Endothelial cell of umbilical vein (primary cell): ENCODE measurements around the gene MESD. TPM values are rescaled to one million over a fixed set of nuclear protein-coding genes. Genes with fewer than 3 reads are reported as not detected.

ENCODE experiments used
- BruUV-seq: library from RNA; stranded (reverse); fragments of 400-500 nt; replicated peaks from 2 replicates; lab custom pipeline; 2021; lab: Mats Ljungman, UMichigan
- CTCF ChIA-PET: fragments of 300-600, 350-600 bp; sonication (Branson Sonifier 250); formaldehyde crosslinking; loops from one replicate; lab custom pipeline; 2021; ENCODE audit warnings: antibody characterized with exemption, inconsistent platforms; lab: Charles Lee
- POLR2A ChIA-PET: fragments of 300-600, 350-600 bp; sonication (Branson Sonifier 250); formaldehyde crosslinking; loops from one replicate; lab custom pipeline; 2021; ENCODE audit warnings: antibody characterized with exemption, inconsistent platforms; lab: Charles Lee
- DNase-seq: peaks from one replicate; pipeline ENCODE4 v3.0.0-alpha.2; 2011; ENCODE audit warnings: low read depth, low spot score
- FAIRE-seq: peaks from 2 replicates; lab custom pipeline; 2011; peaks lifted over from hg19 to GRCh38; lab: Jason Lieb, UNC
- H2AFZ ChIP-seq: 2 replicates; pipeline ENCODE4 v1.6.0; 2012; ENCODE audit warnings: low read depth, low read length, control low read depth, inconsistent platforms
- H3K27ac ChIP-seq: 2 replicates; pipeline ENCODE4 v1.5.1; 2011; ENCODE audit warnings: low read depth, mild to moderate bottlenecking, control low read depth, low read length, moderate library complexity; ENCODE audit not compliant: insufficient read depth
- H3K27me3 ChIP-seq, 2 experiments: 2 replicates each; pipeline versions ENCODE4 v1.6.0 to v1.6.1; 2011; ENCODE audit warnings: low read length in 2 of 2, mixed read lengths in 1 of 2; ENCODE audit not compliant: control insufficient read depth in 2 of 2, insufficient read depth in 2 of 2
- H3K36me3 ChIP-seq, 2 experiments: 2 replicates in 1 of 2; 3 replicates in 1 of 2; pipeline ENCODE4 v1.5.1; 2011; ENCODE audit warnings: low read length in 2 of 2, mild to moderate bottlenecking in 1 of 2, moderate library complexity in 1 of 2; ENCODE audit not compliant: control insufficient read depth in 2 of 2, insufficient read depth in 2 of 2; ENCODE audit errors: extremely low read depth in 1 of 2
- H3K4me1 ChIP-seq: 3 replicates; pipeline ENCODE4 v1.5.1; 2011; ENCODE audit warnings: mild to moderate bottlenecking, low read length; ENCODE audit not compliant: control insufficient read depth, insufficient read depth; ENCODE audit errors: extremely low read depth
- H3K4me2 ChIP-seq: 2 replicates; pipeline ENCODE4 v1.6.1; 2011; ENCODE audit warnings: low read length, control low read depth, mixed read lengths; ENCODE audit not compliant: insufficient read depth
- H3K4me3 ChIP-seq, 3 experiments: fragments of 200-600 bp in 1 of 3; sonication (generic), shearing (Covaris generic) in 1 of 3; replicated peaks in 1 of 3; 2 replicates each; pipeline ENCODE4 v1.5.1; 2011 to 2016; ENCODE audit warnings: control low read depth in 3 of 3, low read length in 3 of 3, mild to moderate bottlenecking in 2 of 3, inconsistent platforms in 1 of 3, low read depth in 1 of 3, moderate library complexity in 1 of 3; ENCODE audit not compliant: insufficient read depth in 1 of 3
- H3K79me2 ChIP-seq: 2 replicates; pipeline ENCODE4 v1.6.0; 2012; ENCODE audit warnings: low read length, inconsistent platforms; ENCODE audit not compliant: control insufficient read depth, insufficient read depth
- H3K9ac ChIP-seq: replicated peaks from 2 replicates; pipeline ENCODE3; 2011; ENCODE audit warnings: low read length, control low read depth; ENCODE audit not compliant: insufficient read depth; ENCODE audit errors: extremely low read depth
- H3K9me1 ChIP-seq: replicated peaks from 3 replicates; pipeline ENCODE4 v1.6.0; 2011; ENCODE audit warnings: mild to moderate bottlenecking, low read length; ENCODE audit not compliant: control insufficient read depth, insufficient read depth; ENCODE audit errors: extremely low read depth
- H3K9me3 ChIP-seq: replicated peaks from 2 replicates; pipeline ENCODE4 v1.5.1; 2012; ENCODE audit warnings: low read length, inconsistent platforms; ENCODE audit not compliant: control insufficient read depth, insufficient read depth
- H4K20me1 ChIP-seq: replicated peaks from 2 replicates; pipeline ENCODE3; 2011; ENCODE audit warnings: mild to moderate bottlenecking, low read length; ENCODE audit not compliant: control insufficient read depth, insufficient read depth; ENCODE audit errors: extremely low read depth
- EZH2 ChIP-seq: IDR thresholded peaks from 2 replicates; pipeline ENCODE4 v1.6.1; 2012; ENCODE audit warnings: borderline replicate concordance, low read depth, mild to moderate bottlenecking, moderate library complexity, low read length, inconsistent platforms; ENCODE audit not compliant: severe bottlenecking
- FOS ChIP-seq: IDR thresholded peaks from 2 replicates; pipeline ENCODE4 v1.6.1; 2011; ENCODE audit warnings: mild to moderate bottlenecking, low read length, moderate library complexity, borderline replicate concordance; ENCODE audit not compliant: insufficient read depth
- GATA2 ChIP-seq: IDR thresholded peaks from 2 replicates; pipeline ENCODE4 v1.7.0; 2011; ENCODE audit warnings: low read depth, mild to moderate bottlenecking, moderate library complexity, mixed read lengths, low read length; ENCODE audit not compliant: insufficient read length, insufficient read depth
- JUN ChIP-seq: IDR thresholded peaks from 2 replicates; pipeline ENCODE4 v1.6.1; 2011; ENCODE audit warnings: borderline replicate concordance, low read depth; ENCODE audit not compliant: insufficient read length, insufficient read depth
- MAX ChIP-seq: IDR thresholded peaks from 2 replicates; pipeline ENCODE4 v1.6.1; 2011; ENCODE audit not compliant: insufficient read depth, insufficient read length
- MYC ChIP-seq: IDR thresholded peaks from one replicate; pipeline ENCODE4 v1.6.1; 2011; ENCODE audit warnings: mild to moderate bottlenecking, low read depth, low read length
- POLR2A ChIP-seq: IDR thresholded peaks from 2 replicates; pipeline ENCODE4 v1.6.1; 2012; ENCODE audit warnings: low read depth, mild to moderate bottlenecking, control low read depth, low read length
- POLR2AphosphoS5 ChIP-seq: IDR thresholded peaks from 2 replicates; pipeline ENCODE4 v1.6.1; 2012; ENCODE audit warnings: low read depth, mild to moderate bottlenecking, control low read depth, low read length, moderate library complexity; ENCODE audit not compliant: insufficient read depth
- dilution Hi-C: fragments of 300-500 bp; cut with MboI; formaldehyde crosslinking; loops from one replicate; pipeline ENCODE4 v1.15.0; 2019; ENCODE audit warnings: low sequenced_read_pairs; ENCODE audit not compliant: extremely low pct_ligation_motif_present
- intact Hi-C: fragments of 100-400 bp; cut with micrococcal nuclease; formaldehyde crosslinking; loops from one replicate; pipeline ENCODE4 v1.10.0; 2022
- polyA plus RNA-seq, 4 experiments: library from polyadenylated mRNA; depleted of rRNA in 3 of 4; stranded (reverse) in 3 of 4; unstranded in 1 of 4; fragments of >200 nt; gene quantifications; 2 replicates each; pipeline versions ENCODE4 v1.2.1 to v1.2.3, GENCODE V29; 2011 to 2012; ENCODE audit warnings: missing spikeins in 1 of 4
- total RNA-seq: library from RNA; stranded (reverse); gene quantifications from 2 replicates; pipeline ENCODE4 v1.2.3, GENCODE V29; 2021
- TF ChIP-seq, protein P1 (sequence below), 2 donors: IDR thresholded peaks; 1 replicate in 1 of 2; 2 replicates in 1 of 2; pipeline ENCODE4 v1.5.1; 2011; ENCODE audit warnings: low read length in 2 of 2, mild to moderate bottlenecking in 2 of 2, moderate library complexity in 2 of 2, control low read depth in 1 of 2, inconsistent platforms in 1 of 2, low read depth in 1 of 2; ENCODE audit not compliant: insufficient read depth in 1 of 2; ENCODE audit errors: extremely low read depth in 1 of 2

The MESD gene
- total and polyA plus RNA-seq, 2 donors (not counting 3 experiments of a cell fraction or from before 2014, with no cell fraction given), result 12.8 to 30.5 TPM

- no peaks in the 10 kb centered on the region for H3K9me3 ChIP-seq
- no peaks in the 10 kb centered on the region for H3K9me1 ChIP-seq
- no peaks in the 10 kb centered on the region for H3K36me3 ChIP-seq
- dilution Hi-C loops (no loop called here), intact Hi-C loops (no loop called here)
- H4K20me1 ChIP-seq, result no peaks in the 10 kb centered on the region
- H3K4me1 ChIP-seq, result peaks cover 23% of the 10 kb centered on the region
- no peak for FAIRE-seq
- BruUV-seq, result no TSS peak
- CTCF ChIA-PET, result interaction anchor here (1.1 to 2.2 kb wide), 4 partner anchors 8 to 245 kb away, joined by 3 to 12 read pairs (median 6); no protein-coding TSS in a partner anchor
- no peak overlapping the region for H3K27ac ChIP-seq
- no peak for DNase-seq
- H3K9ac ChIP-seq, result no peak overlapping the region
- H3K4me3 ChIP-seq, result no peak overlapping the region
- H2AFZ ChIP-seq, result no peak overlapping the region
- TF ChIP-seq MAX (no peak), EZH2 (no peak), POLR2A (no peak), POLR2AphosphoS5 (no peak), MYC (no peak), GATA2 (no peak), FOS (no peak), JUN (no peak)
- TF ChIP-seq, protein P1, sequence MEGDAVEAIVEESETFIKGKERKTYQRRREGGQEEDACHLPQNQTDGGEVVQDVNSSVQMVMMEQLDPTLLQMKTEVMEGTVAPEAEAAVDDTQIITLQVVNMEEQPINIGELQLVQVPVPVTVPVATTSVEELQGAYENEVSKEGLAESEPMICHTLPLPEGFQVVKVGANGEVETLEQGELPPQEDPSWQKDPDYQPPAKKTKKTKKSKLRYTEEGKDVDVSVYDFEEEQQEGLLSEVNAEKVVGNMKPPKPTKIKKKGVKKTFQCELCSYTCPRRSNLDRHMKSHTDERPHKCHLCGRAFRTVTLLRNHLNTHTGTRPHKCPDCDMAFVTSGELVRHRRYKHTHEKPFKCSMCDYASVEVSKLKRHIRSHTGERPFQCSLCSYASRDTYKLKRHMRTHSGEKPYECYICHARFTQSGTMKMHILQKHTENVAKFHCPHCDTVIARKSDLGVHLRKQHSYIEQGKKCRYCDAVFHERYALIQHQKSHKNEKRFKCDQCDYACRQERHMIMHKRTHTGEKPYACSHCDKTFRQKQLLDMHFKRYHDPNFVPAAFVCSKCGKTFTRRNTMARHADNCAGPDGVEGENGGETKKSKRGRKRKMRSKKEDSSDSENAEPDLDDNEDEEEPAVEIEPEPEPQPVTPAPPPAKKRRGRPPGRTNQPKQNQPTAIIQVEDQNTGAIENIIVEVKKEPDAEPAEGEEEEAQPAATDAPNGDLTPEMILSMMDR (IDR thresholded peaks at IDR 0.05; ENCODE audit: extremely low read depth in 1 of 2, insufficient read depth in 1 of 2, low read depth in 1 of 2, low read length in 2 of 2), result no peak
- H3K27me3 ChIP-seq, result no peaks in the 10 kb centered on the region
- POLR2A ChIA-PET, result no interaction called here
- no peaks in the 10 kb centered on the region for H3K79me2 ChIP-seq
- no peak overlapping the region for H3K4me2 ChIP-seq
These were observed 31.7 kb upstream of the MESD start for GRCh38 chr15:81021321-81021720.
